ENCODE data around the gene MARCO.

- no peak for TF ChIP-seq TAF1 (IDR thresholded peaks at IDR 0.05; ENCODE audit: borderline replicate concordance, insufficient read depth, low read length)
- no peak for TF ChIP-seq POLR2AphosphoS5 (IDR thresholded peaks at IDR 0.05; ENCODE audit: low read depth, low read length)
Measured at GRCh38 chr2:118990757-118991545, 49.0 kb downstream of the MARCO start.

Data from PFSK-1 (cell line).